Measurements from ENCODE around the gene RABAC1. TPM values are rescaled to one million over a fixed set of nuclear protein-coding genes. Genes with fewer than 3 reads are reported as not detected.

The RABAC1 gene
- polyA plus RNA-seq, 1 donor: 64.5 TPM

- DNase-seq (ENCODE audit: low read depth): no peak
Measured at GRCh38 chr19:41990028-41990427, 30.9 kb upstream of the RABAC1 start.

GRCh38 chr19:41988947-41989346, 29.8 kb upstream of the RABAC1 start:
- no peak for DNase-seq (ENCODE audit: low read depth)

- no peak for DNase-seq (ENCODE audit: low read depth)
Measured at GRCh38 chr19:41987141-41987860, 28.2 kb upstream of the RABAC1 start.

- no peak for DNase-seq (ENCODE audit: low read depth)
Measured at GRCh38 chr19:41984961-41985360, 25.8 kb upstream of the RABAC1 start.

- DNase-seq (ENCODE audit: low read depth): no peak
Measured at GRCh38 chr19:41981724-41982123, 22.6 kb upstream of the RABAC1 start.

- DNase-seq (ENCODE audit: low read depth): no peak
Measured at GRCh38 chr19:41978470-41978869, 19.3 kb upstream of the RABAC1 start.

- DNase-seq (ENCODE audit: low read depth): no peak
Measured at GRCh38 chr19:41977916-41978315, 18.8 kb upstream of the RABAC1 start.

GRCh38 chr19:41974652-41975051, 15.5 kb upstream of the RABAC1 start:
- no peak for DNase-seq (ENCODE audit: low read depth)

GRCh38 chr19:41971363-41971762, 12.2 kb upstream of the RABAC1 start:
- DNase-seq (ENCODE audit: low read depth): no peak

GRCh38 chr19:41969772-41970458, 10.8 kb upstream of the RABAC1 start:
- DNase-seq (ENCODE audit: low read depth): no peak

GRCh38 chr19:41968751-41969595, 9.9 kb upstream of the RABAC1 start:
- DNase-seq (ENCODE audit: low read depth): no peak

- DNase-seq (ENCODE audit: low read depth): no peak
Measured at GRCh38 chr19:41967054-41967783, 8.1 kb upstream of the RABAC1 start.

- no peak for DNase-seq (ENCODE audit: low read depth)
Measured at GRCh38 chr19:41965106-41965505, 6.0 kb upstream of the RABAC1 start.

GRCh38 chr19:41960973-41961372, 1.9 kb upstream of the RABAC1 start:
- DNase-seq (ENCODE audit: low read depth): no peak

- no peak for DNase-seq (ENCODE audit: low read depth)
Measured at GRCh38 chr19:41958367-41959055, 610 bp downstream of the RABAC1 start.

GRCh38 chr19:41957838-41958366, 1.2 kb downstream of the RABAC1 start:
- no peak for DNase-seq (ENCODE audit: low read depth)

GRCh38 chr19:41957161-41957837, 1.8 kb downstream of the RABAC1 start:
- DNase-seq (ENCODE audit: low read depth): no peak

GRCh38 chr19:41956621-41957020, 2.5 kb downstream of the RABAC1 start:
- no peak for DNase-seq (ENCODE audit: low read depth)

- no peak for DNase-seq (ENCODE audit: low read depth)
Measured at GRCh38 chr19:41955521-41955920, 3.6 kb downstream of the RABAC1 start.

GRCh38 chr19:41951686-41952172, 7.4 kb downstream of the RABAC1 start:
- no peak for DNase-seq (ENCODE audit: low read depth)
